Measurements from ENCODE around the gene CALR3. TPM values are rescaled to one million over a fixed set of nuclear protein-coding genes. Genes with fewer than 3 reads are reported as not detected.
A peak's percentile ranks its signal among the peaks of the same experiment; 100 is the strongest.

The CALR3 gene
- polyA plus RNA-seq, 1 donor from 2014 or later = not detected

DNA sequence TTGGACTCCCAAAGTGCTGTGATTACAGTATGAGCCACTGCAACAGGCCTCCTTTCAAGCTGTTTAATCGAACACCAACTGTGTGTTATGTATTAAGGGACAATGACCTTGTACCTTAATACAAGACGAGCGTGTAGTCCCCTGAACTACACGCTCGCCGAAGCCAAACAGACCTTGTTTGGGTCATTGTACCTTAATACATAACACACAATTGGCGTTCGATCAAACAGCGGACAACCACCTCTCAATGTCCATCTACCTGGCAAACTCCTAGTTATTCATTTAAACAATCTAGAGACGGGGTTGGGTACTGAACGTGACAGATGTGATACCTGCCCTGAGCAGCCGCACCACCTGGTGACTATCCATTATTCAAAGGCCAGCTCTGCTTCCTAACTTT is 45.0 kb upstream of the CALR3 start:
- H3K27ac ChIP-seq (ENCODE audit: low read length) = no peak overlapping the region
- H3K4me3 ChIP-seq (ENCODE audit: low read length) = peak overlapping the region; percentile 77

DNA sequence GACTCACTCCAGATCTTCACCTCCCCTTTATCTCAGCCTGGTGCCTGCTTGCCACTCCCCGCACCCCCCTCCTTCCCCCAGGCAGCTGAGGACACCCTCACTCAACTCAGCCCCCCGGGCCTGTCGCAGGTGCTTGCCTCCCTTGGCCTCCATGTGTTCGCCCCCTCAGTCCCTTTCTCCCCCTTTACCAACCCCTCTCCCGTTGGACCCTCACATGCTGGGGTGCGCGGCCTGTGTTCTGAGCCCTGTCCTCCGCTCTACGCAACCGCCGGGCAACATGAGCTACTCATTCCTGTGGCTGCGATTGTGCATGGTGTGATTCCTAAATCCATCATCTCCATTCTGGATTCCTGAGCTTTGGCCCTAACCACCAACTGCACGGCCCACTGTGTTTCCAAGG is 41.1 kb upstream of the CALR3 start:
- H3K4me3 ChIP-seq (ENCODE audit: low read length) = no peak overlapping the region
- no peak overlapping the region for H3K9ac ChIP-seq (ENCODE audit: low read length)
- H3K9me2 ChIP-seq (ENCODE audit: insufficient read depth, low read length) = no peaks in the 10 kb centered on the region
- peaks cover 2% of the 10 kb centered on the region for H4K20me1 ChIP-seq (ENCODE audit: insufficient read depth)
- no peak overlapping the region for H3K27ac ChIP-seq (ENCODE audit: low read length)
- TF ChIP-seq RAD21 (conservative IDR thresholded peaks at IDR 0.05) (no peak), POLR2AphosphoS5 (IDR thresholded peaks at IDR 0.05) (no peak), SMC3 (conservative IDR thresholded peaks at IDR 0.05; ENCODE audit: poor library complexity) (no peak), EZH2 (IDR thresholded peaks at IDR 0.05; ENCODE audit: borderline replicate concordance, insufficient read depth, low read length, poor library complexity, severe bottlenecking) (no peak), EP300 (conservative IDR thresholded peaks at IDR 0.05; ENCODE audit: poor library complexity, severe bottlenecking) (no peak), MXI1 (conservative IDR thresholded peaks at IDR 0.05; ENCODE audit: poor library complexity, severe bottlenecking) (no peak), TAF1 (IDR thresholded peaks at IDR 0.05; ENCODE audit: low read depth) (no peak)
- TF ChIP-seq, protein P1, sequence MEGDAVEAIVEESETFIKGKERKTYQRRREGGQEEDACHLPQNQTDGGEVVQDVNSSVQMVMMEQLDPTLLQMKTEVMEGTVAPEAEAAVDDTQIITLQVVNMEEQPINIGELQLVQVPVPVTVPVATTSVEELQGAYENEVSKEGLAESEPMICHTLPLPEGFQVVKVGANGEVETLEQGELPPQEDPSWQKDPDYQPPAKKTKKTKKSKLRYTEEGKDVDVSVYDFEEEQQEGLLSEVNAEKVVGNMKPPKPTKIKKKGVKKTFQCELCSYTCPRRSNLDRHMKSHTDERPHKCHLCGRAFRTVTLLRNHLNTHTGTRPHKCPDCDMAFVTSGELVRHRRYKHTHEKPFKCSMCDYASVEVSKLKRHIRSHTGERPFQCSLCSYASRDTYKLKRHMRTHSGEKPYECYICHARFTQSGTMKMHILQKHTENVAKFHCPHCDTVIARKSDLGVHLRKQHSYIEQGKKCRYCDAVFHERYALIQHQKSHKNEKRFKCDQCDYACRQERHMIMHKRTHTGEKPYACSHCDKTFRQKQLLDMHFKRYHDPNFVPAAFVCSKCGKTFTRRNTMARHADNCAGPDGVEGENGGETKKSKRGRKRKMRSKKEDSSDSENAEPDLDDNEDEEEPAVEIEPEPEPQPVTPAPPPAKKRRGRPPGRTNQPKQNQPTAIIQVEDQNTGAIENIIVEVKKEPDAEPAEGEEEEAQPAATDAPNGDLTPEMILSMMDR (IDR thresholded peaks at IDR 0.05; ENCODE audit: poor library complexity, severe bottlenecking) = no peak
- TF ChIP-seq, protein P2, sequence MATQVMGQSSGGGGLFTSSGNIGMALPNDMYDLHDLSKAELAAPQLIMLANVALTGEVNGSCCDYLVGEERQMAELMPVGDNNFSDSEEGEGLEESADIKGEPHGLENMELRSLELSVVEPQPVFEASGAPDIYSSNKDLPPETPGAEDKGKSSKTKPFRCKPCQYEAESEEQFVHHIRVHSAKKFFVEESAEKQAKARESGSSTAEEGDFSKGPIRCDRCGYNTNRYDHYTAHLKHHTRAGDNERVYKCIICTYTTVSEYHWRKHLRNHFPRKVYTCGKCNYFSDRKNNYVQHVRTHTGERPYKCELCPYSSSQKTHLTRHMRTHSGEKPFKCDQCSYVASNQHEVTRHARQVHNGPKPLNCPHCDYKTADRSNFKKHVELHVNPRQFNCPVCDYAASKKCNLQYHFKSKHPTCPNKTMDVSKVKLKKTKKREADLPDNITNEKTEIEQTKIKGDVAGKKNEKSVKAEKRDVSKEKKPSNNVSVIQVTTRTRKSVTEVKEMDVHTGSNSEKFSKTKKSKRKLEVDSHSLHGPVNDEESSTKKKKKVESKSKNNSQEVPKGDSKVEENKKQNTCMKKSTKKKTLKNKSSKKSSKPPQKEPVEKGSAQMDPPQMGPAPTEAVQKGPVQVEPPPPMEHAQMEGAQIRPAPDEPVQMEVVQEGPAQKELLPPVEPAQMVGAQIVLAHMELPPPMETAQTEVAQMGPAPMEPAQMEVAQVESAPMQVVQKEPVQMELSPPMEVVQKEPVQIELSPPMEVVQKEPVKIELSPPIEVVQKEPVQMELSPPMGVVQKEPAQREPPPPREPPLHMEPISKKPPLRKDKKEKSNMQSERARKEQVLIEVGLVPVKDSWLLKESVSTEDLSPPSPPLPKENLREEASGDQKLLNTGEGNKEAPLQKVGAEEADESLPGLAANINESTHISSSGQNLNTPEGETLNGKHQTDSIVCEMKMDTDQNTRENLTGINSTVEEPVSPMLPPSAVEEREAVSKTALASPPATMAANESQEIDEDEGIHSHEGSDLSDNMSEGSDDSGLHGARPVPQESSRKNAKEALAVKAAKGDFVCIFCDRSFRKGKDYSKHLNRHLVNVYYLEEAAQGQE (IDR thresholded peaks at IDR 0.05; ENCODE audit: borderline replicate concordance) = no peak
- no peaks in the 10 kb centered on the region for H3K27me3 ChIP-seq (ENCODE audit: insufficient read depth, low read depth, low read length)
- H3K9me3 ChIP-seq (ENCODE audit: low read length) = no peaks in the 10 kb centered on the region
- no peaks in the 10 kb centered on the region for H3K36me3 ChIP-seq (ENCODE audit: insufficient read depth, low read length)
- no peak overlapping the region for H3K4me2 ChIP-seq (ENCODE audit: low read length)
- H3F3A ChIP-seq (ENCODE audit: insufficient read depth, low read length, poor library complexity, severe bottlenecking) = no peaks in the 10 kb centered on the region
- H3K79me2 ChIP-seq (replicated peaks; ENCODE audit: insufficient read depth, low read length) = peaks cover 30% of the 10 kb centered on the region
- no peak overlapping the region for H2AFZ ChIP-seq (ENCODE audit: low read depth, low read length)

More for the DNA sequence above, 45.0 kb upstream of the CALR3 start:
- Histone ChIP-seq H3K79me2 (replicated peaks; ENCODE audit: insufficient read depth, low read length) (peaks cover 47% of the 10 kb centered on the region), H2AFZ (ENCODE audit: low read depth, low read length) (no peak overlapping the region), H3F3A (ENCODE audit: insufficient read depth, low read length, poor library complexity, severe bottlenecking) (no peaks in the 10 kb centered on the region), H3K36me3 (ENCODE audit: insufficient read depth, low read length) (no peaks in the 10 kb centered on the region), H3K27me3 (ENCODE audit: insufficient read depth, low read depth, low read length) (no peaks in the 10 kb centered on the region), H3K9ac (ENCODE audit: low read length) (peak overlapping the region; percentile 87), H4K20me1 (ENCODE audit: insufficient read depth) (peaks cover 2% of the 10 kb centered on the region), H3K9me2 (ENCODE audit: insufficient read depth, low read length) (no peaks in the 10 kb centered on the region), H3K4me2 (ENCODE audit: low read length) (peak overlapping the region; percentile 94), H3K9me3 (ENCODE audit: low read length) (no peaks in the 10 kb centered on the region)
- TF ChIP-seq RAD21 (conservative IDR thresholded peaks at IDR 0.05) (no peak), SMC3 (conservative IDR thresholded peaks at IDR 0.05; ENCODE audit: poor library complexity) (no peak), EZH2 (IDR thresholded peaks at IDR 0.05; ENCODE audit: borderline replicate concordance, insufficient read depth, low read length, poor library complexity, severe bottlenecking) (no peak), TAF1 (IDR thresholded peaks at IDR 0.05; ENCODE audit: low read depth) (no peak), MXI1 (conservative IDR thresholded peaks at IDR 0.05; ENCODE audit: poor library complexity, severe bottlenecking) (no peak), EP300 (conservative IDR thresholded peaks at IDR 0.05; ENCODE audit: poor library complexity, severe bottlenecking) (no peak), POLR2AphosphoS5 (IDR thresholded peaks at IDR 0.05) (no peak)
- TF ChIP-seq, protein P2 (IDR thresholded peaks at IDR 0.05; ENCODE audit: borderline replicate concordance) = no peak
- TF ChIP-seq, protein P1 (IDR thresholded peaks at IDR 0.05; ENCODE audit: poor library complexity, severe bottlenecking) = no peak

Data from neural cell (in vitro differentiated cells).